Skeletal muscle tissue (tissue), 4 donors: Measurements from ENCODE around the gene CHDH. TPM values are rescaled to one million over a fixed set of nuclear protein-coding genes. Genes with fewer than 3 reads are reported as not detected.

Experiments
- H3K27ac ChIP-seq: one replicate; pipeline ENCODE4 v1.7.0; 2013; ENCODE audit warnings: mild to moderate bottlenecking, low read depth, low read length, inconsistent platforms
- H3K27me3 ChIP-seq, 3 donors: one replicate each; pipeline ENCODE4 v1.7.0; 2013; ENCODE audit warnings: low read length in 3 of 3; ENCODE audit not compliant: control insufficient read depth in 3 of 3, insufficient read depth in 3 of 3
- H3K36me3 ChIP-seq, 3 donors: one replicate each; pipeline ENCODE4 v1.7.0; 2013; ENCODE audit warnings: low read length in 3 of 3; ENCODE audit not compliant: control insufficient read depth in 3 of 3, insufficient read depth in 3 of 3
- H3K4me1 ChIP-seq, 3 donors: one replicate each; pipeline ENCODE4 v1.7.0; 2013; ENCODE audit warnings: low read length in 3 of 3, mild to moderate bottlenecking in 3 of 3; ENCODE audit not compliant: control insufficient read depth in 3 of 3, insufficient read depth in 3 of 3
- H3K4me3 ChIP-seq, 3 donors: one replicate each; pipeline ENCODE4 v1.7.0; 2013; ENCODE audit warnings: low read length in 3 of 3
- H3K9ac ChIP-seq, 3 donors: one replicate each; pipeline ENCODE4 v1.7.0; 2013; ENCODE audit warnings: low read length in 3 of 3, mild to moderate bottlenecking in 3 of 3, moderate library complexity in 2 of 3, low read depth in 1 of 3
- H3K9me3 ChIP-seq, 3 donors: one replicate each; pipeline ENCODE4 v1.7.0; 2013; ENCODE audit warnings: low read length in 3 of 3; ENCODE audit not compliant: control insufficient read depth in 3 of 3
- total RNA-seq: library from RNA; depleted of rRNA; stranded (reverse); fragments of >200 nt; gene quantifications from one replicate; pipeline ENCODE4 v1.2.3, GENCODE V29; 2014
- donor health status: Osteomylitis.

Gene CHDH
- total RNA-seq, 1 donor from 2014 or later, result 0.52 TPM

DNA sequence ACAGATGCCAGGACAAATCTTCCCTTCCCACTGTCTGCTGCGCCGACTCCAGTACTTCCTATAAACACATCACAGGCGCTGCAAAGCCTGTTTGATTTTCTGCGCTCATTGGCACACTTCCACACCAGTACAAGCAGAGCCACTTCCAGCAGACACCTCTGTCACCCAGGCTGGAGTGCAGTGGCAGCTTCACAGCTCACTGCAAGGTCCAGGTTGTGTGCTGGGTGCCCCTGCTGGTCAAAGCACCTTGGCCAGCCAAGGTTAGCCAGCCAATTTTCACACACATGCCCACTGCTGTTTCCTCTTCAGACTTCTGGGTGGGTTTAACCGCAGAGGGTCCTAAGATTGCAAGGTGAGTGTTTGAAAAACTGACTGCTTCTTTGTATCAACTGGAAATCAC is 4.9 kb downstream of the CHDH start:
- H3K27ac ChIP-seq, result no peak overlapping the region
- no peaks in the 10 kb centered on the region for H3K9me3 ChIP-seq
- H3K9ac ChIP-seq, result no peak overlapping the region
- H3K4me3 ChIP-seq, result no peak overlapping the region
- peaks cover 0 to 4% (median 0%) of the 10 kb centered on the region in 3 donors for H3K27me3 ChIP-seq
- H3K36me3 ChIP-seq, result peaks cover 0 to 8% (median 0%) of the 10 kb centered on the region in 3 donors
- peaks cover 4 to 6% (median 5%) of the 10 kb centered on the region in 3 donors for H3K4me1 ChIP-seq

DNA sequence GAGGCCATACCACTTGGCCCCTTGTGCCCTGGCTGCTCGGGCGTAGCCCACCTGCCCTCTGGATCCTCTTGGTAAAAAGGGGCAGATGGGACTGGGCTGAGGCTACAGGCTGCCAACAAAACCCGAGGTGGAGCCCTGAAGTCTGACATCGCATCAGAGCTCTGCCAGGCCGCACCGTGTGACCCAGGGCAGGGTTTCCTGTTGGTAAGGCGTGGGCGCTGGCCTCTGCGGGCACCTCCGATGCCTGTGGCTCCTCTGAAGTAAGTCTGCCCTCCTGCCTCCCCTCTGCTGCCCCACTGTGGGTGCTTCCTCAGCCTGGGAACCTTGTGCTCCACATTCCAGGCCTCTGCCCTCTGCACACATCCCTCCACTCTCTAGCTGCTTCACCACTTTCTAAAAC is 8.9 kb downstream of the CHDH start:
- Histone ChIP-seq H3K9me3 (no peaks in the 10 kb centered on the region), H3K4me1 (peaks cover 0 to 11% (median 8%) of the 10 kb centered on the region in 3 donors), H3K4me3 (no peak overlapping the region), H3K36me3 (peaks cover 0 to 8% (median 0%) of the 10 kb centered on the region in 3 donors), H3K9ac (no peak overlapping the region), H3K27ac (no peak overlapping the region), H3K27me3 (no peaks in the 10 kb centered on the region)

DNA sequence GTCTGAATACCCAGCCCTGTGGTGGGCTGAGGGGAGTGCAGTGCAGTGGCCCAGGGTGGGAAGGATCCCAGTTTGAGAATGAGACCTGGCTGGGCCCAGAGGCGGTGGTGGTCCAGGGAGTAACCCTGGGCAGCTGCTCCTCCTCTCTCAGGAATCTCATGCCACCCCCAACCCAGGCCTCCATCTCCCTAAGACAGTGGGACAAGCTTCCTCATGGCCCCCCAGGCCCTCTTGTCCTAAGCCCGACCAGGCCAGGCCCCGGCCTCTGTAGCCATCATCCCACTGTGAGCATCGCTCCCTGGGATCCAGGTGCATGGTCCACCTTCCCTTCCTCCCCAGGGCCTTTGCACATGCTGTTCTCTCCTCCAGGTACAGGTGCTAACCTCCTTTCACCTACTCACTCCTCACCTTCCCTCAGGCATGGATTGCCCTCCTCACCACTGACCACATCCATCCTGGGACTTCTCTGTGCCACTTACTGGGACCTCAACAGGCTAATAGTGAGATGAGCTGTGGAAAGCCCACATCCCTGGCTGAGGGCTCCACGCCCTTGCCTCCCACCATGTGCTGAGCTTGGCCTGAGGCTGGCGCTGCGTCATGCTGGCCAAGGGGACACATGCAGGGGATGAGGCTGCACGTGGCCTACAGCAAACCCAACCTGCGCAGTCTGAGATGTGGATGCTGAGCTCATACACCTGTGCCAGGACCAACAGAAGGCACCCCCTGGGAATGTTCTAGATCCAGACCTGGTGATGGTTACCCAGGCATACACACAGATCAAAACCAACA is 9.9 kb downstream of the CHDH start:
- H3K36me3 ChIP-seq, result peaks cover 0 to 8% (median 0%) of the 10 kb centered on the region in 3 donors
- no peaks in the 10 kb centered on the region for H3K27me3 ChIP-seq
- no peak overlapping the region for H3K4me3 ChIP-seq
- no peak overlapping the region for H3K27ac ChIP-seq
- peaks cover 0 to 11% (median 8%) of the 10 kb centered on the region in 3 donors for H3K4me1 ChIP-seq
- H3K9ac ChIP-seq, result no peak overlapping the region
- no peaks in the 10 kb centered on the region for H3K9me3 ChIP-seq

DNA sequence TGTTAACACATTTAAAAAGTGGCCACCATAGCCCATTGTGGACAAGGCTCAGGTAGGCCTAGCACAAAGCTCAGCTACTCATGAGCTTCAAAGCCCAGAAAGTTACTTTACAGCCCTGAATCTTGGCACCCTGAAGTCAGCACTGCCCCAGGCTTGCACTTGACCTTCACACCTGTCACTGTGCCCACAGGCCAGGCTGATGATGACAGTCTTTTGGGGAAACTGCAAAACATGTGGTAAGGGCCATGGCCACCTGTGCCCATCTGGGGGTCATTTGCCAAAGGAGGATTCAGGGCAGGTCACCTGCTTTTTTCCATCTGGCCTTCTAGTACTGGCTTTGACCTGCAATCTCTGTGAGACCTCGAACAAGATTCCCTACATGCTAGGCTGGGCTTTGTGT is 11.0 kb downstream of the CHDH start:
- H3K36me3 ChIP-seq, result peaks cover 0 to 8% (median 0%) of the 10 kb centered on the region in 3 donors
- H3K27ac ChIP-seq, result no peak overlapping the region
- no peaks in the 10 kb centered on the region for H3K27me3 ChIP-seq
- no peak overlapping the region for H3K4me3 ChIP-seq
- no peak overlapping the region for H3K9ac ChIP-seq
- H3K4me1 ChIP-seq, result peaks cover 0 to 11% (median 8%) of the 10 kb centered on the region in 3 donors
- H3K9me3 ChIP-seq, result no peaks in the 10 kb centered on the region

DNA sequence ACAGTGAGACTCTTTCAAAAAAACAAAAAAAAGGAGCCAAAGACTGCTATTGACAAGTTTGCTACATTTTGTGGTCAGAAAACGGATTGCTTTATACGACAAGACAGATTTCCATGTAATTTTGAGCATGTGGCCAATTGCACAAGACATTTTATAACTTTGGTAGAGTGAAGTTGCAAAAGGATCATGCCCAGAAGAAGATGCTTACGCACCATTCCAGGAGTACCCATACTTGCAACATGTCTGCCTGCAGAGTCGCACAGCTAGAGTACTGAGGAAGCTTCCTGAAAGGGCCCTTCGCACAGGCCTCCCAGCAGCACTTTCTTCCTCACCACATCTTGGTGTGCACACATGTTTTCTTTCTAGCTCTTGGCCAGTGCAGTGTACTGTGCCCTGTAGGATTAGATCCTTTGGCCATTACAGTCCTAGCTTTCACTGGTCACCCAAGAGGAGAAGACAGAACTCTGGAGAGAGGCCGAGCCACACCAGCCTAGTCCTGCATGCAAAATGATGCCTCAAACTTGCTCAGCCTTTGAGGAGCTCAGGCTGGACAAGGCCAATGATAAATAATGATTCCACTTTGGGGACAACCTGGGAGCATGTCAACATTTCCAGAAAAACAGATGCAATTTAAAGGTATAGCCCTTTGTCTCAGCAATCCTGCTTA is 11.7 kb downstream of the CHDH start:
- peaks cover 0 to 8% (median 0%) of the 10 kb centered on the region in 3 donors for H3K36me3 ChIP-seq

DNA sequence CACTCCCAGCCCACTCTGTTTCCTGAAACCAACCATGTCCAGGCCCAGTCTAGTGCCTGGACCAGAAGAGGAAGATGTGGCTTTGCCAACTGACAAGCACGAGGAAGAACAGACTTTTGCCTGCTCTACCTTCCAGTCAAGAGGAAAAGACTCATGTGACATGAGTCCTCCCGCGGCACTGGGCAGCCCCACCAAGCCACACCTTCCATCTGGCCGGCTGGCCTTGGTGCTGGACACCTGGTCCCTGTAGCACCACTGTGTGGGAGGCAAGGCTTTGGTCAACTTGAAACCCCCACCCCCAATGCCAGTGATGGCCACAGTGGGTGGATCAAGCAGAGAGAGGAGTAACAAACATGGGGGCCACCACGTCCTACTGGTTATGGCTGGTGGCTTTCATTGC is 12.5 kb downstream of the CHDH start:
- Histone ChIP-seq H3K9ac (no peak overlapping the region), H3K27me3 (no peaks in the 10 kb centered on the region), H3K4me3 (no peak overlapping the region), H3K36me3 (peaks cover 0 to 4% (median 0%) of the 10 kb centered on the region in 3 donors), H3K4me1 (peaks cover 0 to 11% (median 8%) of the 10 kb centered on the region in 3 donors), H3K27ac (no peak overlapping the region), H3K9me3 (no peaks in the 10 kb centered on the region)

More for the DNA sequence above, 11.7 kb downstream of the CHDH start:
- Histone ChIP-seq H3K27ac (no peak overlapping the region), H3K4me3 (no peak overlapping the region), H3K4me1 (peaks cover 0 to 11% (median 8%) of the 10 kb centered on the region in 3 donors), H3K9ac (no peak overlapping the region), H3K9me3 (no peaks in the 10 kb centered on the region), H3K27me3 (no peaks in the 10 kb centered on the region)

DNA sequence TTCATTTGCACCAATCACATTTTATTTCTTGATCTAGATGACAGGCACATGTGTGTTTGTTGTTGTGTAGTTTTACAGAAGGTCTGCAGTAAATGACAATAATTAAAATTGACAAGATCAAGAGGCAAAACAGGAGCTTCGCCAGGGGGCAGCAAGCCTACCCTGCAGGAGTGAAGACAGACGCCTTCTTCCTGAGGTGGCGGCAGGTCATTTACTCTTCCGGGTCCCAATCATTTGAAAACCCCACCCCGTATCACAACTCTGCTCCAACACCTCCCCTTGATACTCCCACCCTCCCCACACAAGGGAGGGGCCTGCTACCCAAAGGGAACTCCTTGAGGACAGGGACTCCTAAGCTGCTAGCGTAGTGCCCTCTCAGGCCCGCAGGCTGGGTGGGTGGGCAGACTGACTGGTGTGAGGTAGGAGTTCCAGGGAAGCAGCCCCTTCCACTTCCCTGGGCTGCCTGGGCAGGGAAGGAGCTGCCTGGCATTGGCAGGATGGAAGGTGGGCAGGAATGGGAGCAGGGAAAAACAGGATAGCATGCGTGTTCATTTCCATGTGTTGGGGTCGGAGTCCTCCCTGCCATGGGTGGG is 13.1 kb downstream of the CHDH start:
- Histone ChIP-seq H3K9me3 (no peaks in the 10 kb centered on the region), H3K27ac (no peak overlapping the region), H3K36me3 (no peaks in the 10 kb centered on the region), H3K9ac (no peak overlapping the region), H3K27me3 (no peaks in the 10 kb centered on the region), H3K4me1 (peaks cover 0 to 11% (median 8%) of the 10 kb centered on the region in 3 donors), H3K4me3 (no peak overlapping the region)

DNA sequence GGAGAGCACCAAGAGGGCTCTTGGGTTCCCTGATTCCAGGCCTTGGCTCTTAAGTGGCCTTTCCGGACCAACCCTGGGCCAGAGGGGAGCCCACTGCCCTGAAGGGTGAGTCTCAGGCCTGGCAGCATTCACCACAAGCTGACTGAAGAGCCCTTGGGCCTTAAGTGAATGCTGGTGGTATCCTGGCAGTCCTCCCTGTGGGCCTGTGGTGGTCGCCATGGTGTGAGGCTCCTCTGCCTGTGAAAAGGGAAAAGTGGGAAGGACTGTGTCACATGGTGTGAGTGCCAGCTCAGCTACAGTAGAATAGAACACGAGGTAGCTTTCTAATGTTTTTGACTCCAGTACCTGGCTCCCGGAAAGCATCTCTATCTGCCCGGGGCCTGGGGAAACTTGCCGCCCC is 15.3 kb downstream of the CHDH start:
- H3K4me1 ChIP-seq, result peaks cover 0 to 10% (median 8%) of the 10 kb centered on the region in 3 donors
- H3K9me3 ChIP-seq, result no peaks in the 10 kb centered on the region
- no peaks in the 10 kb centered on the region for H3K36me3 ChIP-seq
- no peak overlapping the region for H3K27ac ChIP-seq
- H3K9ac ChIP-seq, result no peak overlapping the region
- no peak overlapping the region for H3K4me3 ChIP-seq
- no peaks in the 10 kb centered on the region for H3K27me3 ChIP-seq

DNA sequence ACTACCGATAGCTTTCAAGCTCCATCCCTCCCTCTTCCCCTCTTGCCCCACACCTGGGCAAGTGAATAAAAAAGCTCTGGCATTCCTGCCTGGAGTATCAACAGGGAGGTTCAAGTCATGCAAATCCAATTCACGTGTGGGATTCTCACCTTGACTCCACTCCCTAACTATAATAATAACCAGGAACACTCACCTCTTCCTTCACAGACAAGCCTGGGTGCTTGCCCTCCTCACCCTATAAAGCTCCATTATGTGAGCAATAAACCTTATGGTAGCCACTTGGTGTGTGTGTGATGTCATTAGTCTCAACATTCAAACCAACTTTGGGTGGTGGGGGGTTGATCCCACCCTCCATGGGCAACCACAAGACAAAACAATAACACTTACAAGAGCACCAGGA is 16.6 kb downstream of the CHDH start:
- no peak overlapping the region for H3K27ac ChIP-seq
- no peak overlapping the region for H3K9ac ChIP-seq

DNA sequence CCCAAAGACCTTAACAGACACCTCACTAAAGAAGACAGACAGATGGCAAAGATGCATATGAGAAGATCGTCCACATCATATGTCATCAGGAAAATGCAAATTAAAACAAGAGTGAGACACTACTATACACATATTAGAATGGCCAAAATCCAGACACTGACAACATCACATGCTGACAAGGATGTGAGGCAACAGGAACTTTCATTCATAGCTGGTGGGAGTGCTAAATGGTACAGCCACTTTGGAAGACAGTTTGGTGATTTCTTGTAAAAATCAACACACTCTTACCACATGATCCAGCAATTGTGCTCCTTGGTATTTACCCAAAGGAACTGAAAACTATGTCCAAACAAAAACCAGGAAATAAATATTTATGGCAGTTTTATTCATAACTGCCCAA is 17.6 kb downstream of the CHDH start:
- no peak overlapping the region for H3K4me3 ChIP-seq
- no peaks in the 10 kb centered on the region for H3K4me1 ChIP-seq
- no peaks in the 10 kb centered on the region for H3K36me3 ChIP-seq
- H3K27me3 ChIP-seq, result no peaks in the 10 kb centered on the region
- H3K9me3 ChIP-seq, result no peaks in the 10 kb centered on the region
- no peak overlapping the region for H3K9ac ChIP-seq
- H3K27ac ChIP-seq, result no peak overlapping the region

More for the DNA sequence above, 16.6 kb downstream of the CHDH start:
- no peak overlapping the region for H3K4me3 ChIP-seq
- H3K9me3 ChIP-seq, result no peaks in the 10 kb centered on the region
- no peaks in the 10 kb centered on the region for H3K27me3 ChIP-seq
- H3K4me1 ChIP-seq, result no peaks in the 10 kb centered on the region
- H3K36me3 ChIP-seq, result no peaks in the 10 kb centered on the region
